Left lung (tissue), 10 donors: ENCODE results near the gene SREBF2. TPM values are rescaled to one million over a fixed set of nuclear protein-coding genes. Genes with fewer than 3 reads are reported as not detected.

Source experiments
- ATAC-seq: fragments of 200-7000 bp; cut with Tn5 transposase; one replicate; pipeline ENCODE4 v1.9.1; 2020; ENCODE audit warnings: moderate library complexity
- DNase-seq, 4 donors: peaks; one replicate each; pipeline ENCODE4 v3.0.0-alpha.2; 2013 to 2020
- H3K27ac ChIP-seq, 2 donors: fragments of 200-600 bp; sonication (generic) in 1 of 2; one replicate each; pipeline versions ENCODE4 v1.5.0 to v1.8.0; 2020 to 2021
- H3K27me3 ChIP-seq, 2 donors: fragments of 200-600 bp; sonication (generic) in 1 of 2; one replicate each; pipeline versions ENCODE4 v1.5.0 to v1.8.0; 2020 to 2021
- H3K36me3 ChIP-seq, 2 donors: fragments of 200-600 bp; sonication (generic) in 1 of 2; one replicate each; pipeline versions ENCODE4 v1.5.0 to v1.8.0; 2020 to 2021
- H3K4me1 ChIP-seq, 2 donors: fragments of 200-600 bp; one replicate each; pipeline ENCODE4 v1.8.0; 2021
- H3K4me3 ChIP-seq, 2 donors: fragments of 200-600 bp; sonication (generic) in 1 of 2; one replicate each; pipeline versions ENCODE4 v1.5.0 to v1.8.0; 2020 to 2021; ENCODE audit warnings: mild to moderate bottlenecking in 1 of 2
- H3K9me3 ChIP-seq, 2 donors: fragments of 200-600 bp; sonication (generic) in 1 of 2; one replicate each; pipeline versions ENCODE4 v1.5.0 to v1.8.0; 2020 to 2021
- intact Hi-C, 2 donors: fragments of 100-400 bp; cut with DNase I; formaldehyde crosslinking; loops; one replicate each; pipeline versions ENCODE4 v1.11.2 to v1.14.2; 2022
- polyA plus RNA-seq, 6 donors: library from polyadenylated mRNA; unstranded; fragments of 120-200 nt; gene quantifications; one replicate each; pipeline ENCODE4 v1.2.1, GENCODE V29; 2013; ENCODE audit not compliant: insufficient read length in 6 of 6
- total RNA-seq, 2 donors: library from RNA; stranded (reverse); fragmentation: NEBNext Ultra II Directional; extraction: Animal tissue kit (Norgen Biotek cat#: 25700); gene quantifications; one replicate each; pipeline ENCODE4 v1.2.1, GENCODE V29; 2021
- TF ChIP-seq, protein P1 (sequence below), 2 donors: fragments of 200-600 bp; sonication (generic) in 1 of 2; IDR thresholded peaks; one replicate each; pipeline versions ENCODE4 v1.5.0 to v1.8.0; 2021; ENCODE audit warnings: antibody characterized with exemption in 2 of 2
- donor health status: DM: no; HTN: yes; CAD: no.
- donor health status: DM: no; HTN: no; CAD: no.

Gene SREBF2
- total and polyA plus RNA-seq, 8 donors: 49.2 to 162 (median 75.7) TPM

- intact Hi-C loops: loop anchor here in 1 of 2 donors (10.0 kb wide), 1 partner anchor 121 kb away; the partner anchor contains the start of gene CENPM
- peaks cover 9 to 13% of the 10 kb centered on the region in 2 donors for H3K4me1 ChIP-seq
- DNase-seq (no peak), ATAC-seq (no peak)
- H3K4me3 ChIP-seq: no peak overlapping the region
- H3K9me3 ChIP-seq: no peaks in the 10 kb centered on the region
- no peak overlapping the region for H3K27ac ChIP-seq
- no peaks in the 10 kb centered on the region for H3K27me3 ChIP-seq
- TF ChIP-seq, protein P1, sequence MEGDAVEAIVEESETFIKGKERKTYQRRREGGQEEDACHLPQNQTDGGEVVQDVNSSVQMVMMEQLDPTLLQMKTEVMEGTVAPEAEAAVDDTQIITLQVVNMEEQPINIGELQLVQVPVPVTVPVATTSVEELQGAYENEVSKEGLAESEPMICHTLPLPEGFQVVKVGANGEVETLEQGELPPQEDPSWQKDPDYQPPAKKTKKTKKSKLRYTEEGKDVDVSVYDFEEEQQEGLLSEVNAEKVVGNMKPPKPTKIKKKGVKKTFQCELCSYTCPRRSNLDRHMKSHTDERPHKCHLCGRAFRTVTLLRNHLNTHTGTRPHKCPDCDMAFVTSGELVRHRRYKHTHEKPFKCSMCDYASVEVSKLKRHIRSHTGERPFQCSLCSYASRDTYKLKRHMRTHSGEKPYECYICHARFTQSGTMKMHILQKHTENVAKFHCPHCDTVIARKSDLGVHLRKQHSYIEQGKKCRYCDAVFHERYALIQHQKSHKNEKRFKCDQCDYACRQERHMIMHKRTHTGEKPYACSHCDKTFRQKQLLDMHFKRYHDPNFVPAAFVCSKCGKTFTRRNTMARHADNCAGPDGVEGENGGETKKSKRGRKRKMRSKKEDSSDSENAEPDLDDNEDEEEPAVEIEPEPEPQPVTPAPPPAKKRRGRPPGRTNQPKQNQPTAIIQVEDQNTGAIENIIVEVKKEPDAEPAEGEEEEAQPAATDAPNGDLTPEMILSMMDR (IDR thresholded peaks at IDR 0.05): no peak
- H3K36me3 ChIP-seq: peaks cover 0 to 18% of the 10 kb centered on the region in 2 donors
These were observed 9.1 kb upstream of the SREBF2 start for GRCh38 chr22:41823797-41824196.

DNA sequence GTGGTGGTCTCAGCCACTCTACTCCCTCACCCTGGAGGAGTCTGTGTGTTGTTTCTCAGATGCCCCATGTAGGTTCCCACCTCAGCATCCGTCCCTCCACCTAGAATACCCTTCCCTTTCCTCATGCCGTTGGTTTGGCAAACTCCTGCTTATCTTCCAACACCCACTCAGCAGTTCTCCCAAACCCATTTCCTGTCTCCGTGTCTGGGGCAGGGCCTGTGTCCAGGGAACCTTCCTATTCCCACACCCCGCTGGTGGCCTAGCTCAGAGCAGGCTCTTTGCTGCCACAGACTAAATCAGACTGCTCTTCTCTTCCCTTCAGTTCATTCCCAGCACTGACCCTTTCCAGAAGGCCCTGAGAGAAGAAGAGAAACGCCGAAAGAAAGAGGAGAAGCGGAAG is 7.5 kb upstream of the SREBF2 start:
- peaks cover 9 to 13% of the 10 kb centered on the region in 2 donors for H3K4me1 ChIP-seq
- H3K36me3 ChIP-seq: peaks cover 0 to 11% of the 10 kb centered on the region in 2 donors
- H3K9me3 ChIP-seq: no peaks in the 10 kb centered on the region
- intact Hi-C loops: loop anchor here in 1 of 2 donors (10.0 kb wide), 1 partner anchor 119 kb away; the partner anchor contains the start of gene CENPM
- no peak for DNase-seq
- ATAC-seq: no peak
- H3K27ac ChIP-seq: peak overlapping the region in 1 of 2 donors; percentile 26
- TF ChIP-seq, protein P1 (IDR thresholded peaks at IDR 0.05): no peak
- H3K4me3 ChIP-seq: no peak overlapping the region
- H3K27me3 ChIP-seq: no peaks in the 10 kb centered on the region

DNA sequence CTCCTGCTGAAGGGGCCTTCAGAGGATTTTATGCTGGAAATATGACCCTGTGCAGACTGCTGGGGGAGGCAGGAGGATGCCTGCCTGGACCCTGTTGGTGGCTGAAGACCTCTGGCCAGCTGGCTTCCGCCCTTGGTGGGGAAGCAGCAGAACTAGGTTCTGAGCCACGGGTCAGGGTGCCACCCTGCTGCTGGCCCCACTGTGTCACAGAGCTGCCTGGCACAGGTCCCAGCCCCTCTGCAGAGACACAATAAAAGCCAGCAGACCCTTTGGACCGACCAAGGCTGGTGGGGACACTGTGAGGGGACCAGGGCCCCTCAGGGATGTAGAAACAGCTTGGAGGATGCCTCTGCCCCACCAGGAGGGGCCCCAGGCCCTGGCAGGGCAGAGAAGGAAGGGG is 6.9 kb upstream of the SREBF2 start:
- ATAC-seq (no peak), DNase-seq (no peak)
- H3K4me3 ChIP-seq: no peak overlapping the region
- H3K4me1 ChIP-seq: peaks cover 9 to 16% of the 10 kb centered on the region in 2 donors
- TF ChIP-seq, protein P1 (IDR thresholded peaks at IDR 0.05): no peak
- H3K27me3 ChIP-seq: no peaks in the 10 kb centered on the region
- intact Hi-C loops: loop anchor here in 1 of 2 donors (10.0 kb wide), 1 partner anchor 119 kb away; the partner anchor contains the start of gene CENPM
- peak overlapping the region in 1 of 2 donors; percentile 26 for H3K27ac ChIP-seq
- H3K9me3 ChIP-seq: no peaks in the 10 kb centered on the region
- H3K36me3 ChIP-seq: peaks cover 0 to 11% of the 10 kb centered on the region in 2 donors

GRCh38 chr22:41826430-41827383 is 6.2 kb upstream of the SREBF2 start:
- Histone ChIP-seq H3K27me3 (no peaks in the 10 kb centered on the region), H3K36me3 (peaks cover 0 to 11% of the 10 kb centered on the region in 2 donors), H3K9me3 (no peaks in the 10 kb centered on the region), H3K27ac (no peak overlapping the region), H3K4me1 (peaks cover 9 to 22% of the 10 kb centered on the region in 2 donors), H3K4me3 (no peak overlapping the region)
- DNase-seq: peak in 1 of 4 donors; percentile 45
- TF ChIP-seq, protein P1 (IDR thresholded peaks at IDR 0.05): no peak
- intact Hi-C loops: loop anchor here in 1 of 2 donors (10.0 kb wide), 1 partner anchor 118 kb away; the partner anchor contains the start of gene CENPM
- ATAC-seq: peak; percentile 9

- Histone ChIP-seq H3K27me3 (no peaks in the 10 kb centered on the region), H3K36me3 (peaks cover 0 to 11% of the 10 kb centered on the region in 2 donors), H3K4me3 (no peak overlapping the region), H3K27ac (peak overlapping the region in 1 of 2 donors; percentile 7), H3K4me1 (peaks cover 12 to 28% of the 10 kb centered on the region in 2 donors), H3K9me3 (no peaks in the 10 kb centered on the region)
- ATAC-seq: no peak
- intact Hi-C loops: loop anchor here in 1 of 2 donors (10.0 kb wide), 1 partner anchor 117 kb away; the partner anchor contains the start of gene CENPM
- TF ChIP-seq, protein P1 (IDR thresholded peaks at IDR 0.05): no peak
- DNase-seq: no peak
These were observed 5.2 kb upstream of the SREBF2 start for GRCh38 chr22:41827671-41828070.
